Measurements from ENCODE around the gene STN1.

DNA sequence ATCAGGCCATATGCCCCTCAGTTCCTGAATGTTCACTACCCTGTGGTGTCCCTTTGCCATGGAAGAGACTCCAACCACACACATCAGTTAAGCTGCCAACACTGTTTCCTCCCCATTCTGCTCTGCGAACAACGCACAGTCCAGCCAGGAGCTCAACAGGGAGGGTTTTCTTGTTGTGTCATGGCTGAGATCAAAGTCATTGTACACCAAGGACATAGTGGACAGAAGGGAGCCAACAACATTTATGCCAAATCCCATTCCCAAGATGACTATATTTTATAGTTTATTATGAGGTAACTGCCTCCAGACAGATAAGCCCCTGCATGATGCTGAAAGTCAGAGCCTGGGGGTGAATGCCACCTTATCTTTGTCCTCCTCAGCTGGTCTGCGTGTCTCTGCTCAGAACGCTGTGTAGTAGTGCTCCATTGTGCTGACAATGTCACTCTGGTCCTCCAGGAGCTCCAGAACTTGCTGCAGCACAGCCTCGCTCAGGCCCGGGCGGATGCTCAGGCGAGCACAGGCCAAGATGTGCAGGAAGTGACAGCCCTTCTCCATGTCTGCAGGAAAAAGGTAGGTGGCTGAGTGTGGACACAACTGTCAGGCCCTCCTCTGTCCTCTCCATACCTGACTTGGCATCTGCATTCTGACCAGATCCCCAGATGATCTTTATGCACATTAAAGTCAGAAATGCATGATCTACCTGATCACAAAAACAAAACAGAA lies 35.5 kb downstream of the STN1 start:
- TF ChIP-seq, protein P1, sequence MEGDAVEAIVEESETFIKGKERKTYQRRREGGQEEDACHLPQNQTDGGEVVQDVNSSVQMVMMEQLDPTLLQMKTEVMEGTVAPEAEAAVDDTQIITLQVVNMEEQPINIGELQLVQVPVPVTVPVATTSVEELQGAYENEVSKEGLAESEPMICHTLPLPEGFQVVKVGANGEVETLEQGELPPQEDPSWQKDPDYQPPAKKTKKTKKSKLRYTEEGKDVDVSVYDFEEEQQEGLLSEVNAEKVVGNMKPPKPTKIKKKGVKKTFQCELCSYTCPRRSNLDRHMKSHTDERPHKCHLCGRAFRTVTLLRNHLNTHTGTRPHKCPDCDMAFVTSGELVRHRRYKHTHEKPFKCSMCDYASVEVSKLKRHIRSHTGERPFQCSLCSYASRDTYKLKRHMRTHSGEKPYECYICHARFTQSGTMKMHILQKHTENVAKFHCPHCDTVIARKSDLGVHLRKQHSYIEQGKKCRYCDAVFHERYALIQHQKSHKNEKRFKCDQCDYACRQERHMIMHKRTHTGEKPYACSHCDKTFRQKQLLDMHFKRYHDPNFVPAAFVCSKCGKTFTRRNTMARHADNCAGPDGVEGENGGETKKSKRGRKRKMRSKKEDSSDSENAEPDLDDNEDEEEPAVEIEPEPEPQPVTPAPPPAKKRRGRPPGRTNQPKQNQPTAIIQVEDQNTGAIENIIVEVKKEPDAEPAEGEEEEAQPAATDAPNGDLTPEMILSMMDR (IDR thresholded peaks at IDR 0.05), result no peak
- TF ChIP-seq POLR2A (IDR thresholded peaks at IDR 0.05), result no peak

Data from Peyer's patch (tissue), 4 donors.